C4-2B (cell line): ENCODE data around the gene ATP8B1.

Experiments
- H3K27ac ChIP-seq: fragments of 450-650 bp; 2 replicates; pipeline ENCODE4 v1.5.1; 2017
- CTCF ChIP-seq: fragments of 450-650 bp; conservative IDR thresholded peaks from 2 replicates; pipeline ENCODE4 v1.5.1; 2017; ENCODE audit warnings: mild to moderate bottlenecking
- ZFX ChIP-seq: fragments of 450-650 bp; IDR thresholded peaks from 2 replicates; pipeline ENCODE4 v1.6.1; 2017

ATP8B1 gene

GRCh38 chr18:57772387-57772799 lies 30.7 kb downstream of the ATP8B1 start:
- peak overlapping the region; percentile 53 for H3K27ac ChIP-seq
- TF ChIP-seq CTCF (no peak), ZFX (no peak)

- TF ChIP-seq CTCF = no peak
- peak overlapping the region; percentile 51; the same call in 1 of the 2 replicates for H3K27ac ChIP-seq
Measured at GRCh38 chr18:57771626-57772025, 31.5 kb downstream of the ATP8B1 start.

GRCh38 chr18:57771193-57771592 lies 31.9 kb downstream of the ATP8B1 start:
- H3K27ac ChIP-seq = peak overlapping the region; percentile 51
- no peak for TF ChIP-seq CTCF
- no peak for TF ChIP-seq ZFX

- no peak for TF ChIP-seq ZFX
- no peak overlapping the region for H3K27ac ChIP-seq
Measured at GRCh38 chr18:57768537-57769326, 34.4 kb downstream of the ATP8B1 start.

- TF ChIP-seq ZFX = no peak
- no peak for TF ChIP-seq CTCF
- H3K27ac ChIP-seq = no peak overlapping the region
Measured at GRCh38 chr18:57767259-57768050, 35.7 kb downstream of the ATP8B1 start.

- H3K27ac ChIP-seq = no peak overlapping the region
- TF ChIP-seq ZFX (no peak), CTCF (no peak)
Measured at GRCh38 chr18:57764995-57765394, 38.1 kb downstream of the ATP8B1 start.

GRCh38 chr18:57764087-57764486 lies 39.0 kb downstream of the ATP8B1 start:
- no peak overlapping the region for H3K27ac ChIP-seq
- no peak for TF ChIP-seq ZFX
- no peak for TF ChIP-seq CTCF
